ENCODE measurements around the gene ATP2B1. TPM values are rescaled to one million over a fixed set of nuclear protein-coding genes. Genes with fewer than 3 reads are reported as not detected.

Gene ATP2B1
- total and polyA plus RNA-seq, 2 of the 13 experiments (the other 11 are each of a cell fraction or from before 2014, with no cell fraction given): 12.1 to 60.2 TPM

DNA sequence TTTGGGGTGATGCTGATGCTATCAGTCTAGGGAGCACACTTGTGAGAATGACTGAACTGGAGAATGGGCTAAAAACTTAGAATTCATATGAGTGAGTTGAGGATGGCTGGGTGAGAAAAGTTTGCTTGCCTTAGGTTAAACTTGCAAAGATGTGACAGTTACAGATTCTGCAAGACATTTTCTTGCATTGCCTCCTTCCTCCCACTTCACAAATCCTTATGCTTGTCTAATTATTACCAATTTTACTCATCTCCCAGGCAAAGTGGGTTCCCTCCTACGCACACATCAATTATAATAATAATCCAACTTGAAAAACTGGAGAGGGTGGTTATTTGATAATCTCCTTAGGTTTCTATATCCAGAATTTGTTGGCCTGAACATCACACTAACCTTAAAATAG is 50.9 kb downstream of the ATP2B1 start:
- no peak overlapping the region for H3K4me3 ChIP-seq (replicated peaks in 1 of 3; ENCODE audit: insufficient read depth in 1 of 3, low read depth in 2 of 3, low read length in 3 of 3)
- no TSS peak for BruUV-seq (replicated peaks)
- H3K9ac ChIP-seq (ENCODE audit: insufficient read depth, low read depth, low read length): no peak overlapping the region
- no peak overlapping the region for H3K27ac ChIP-seq (ENCODE audit: extremely low read length, insufficient read depth, low read length)
- H3K79me2 ChIP-seq (ENCODE audit: insufficient read depth, low read length): peaks cover 56% of the 10 kb centered on the region
- H3K9me3 ChIP-seq (ENCODE audit: low read length): no peaks in the 10 kb centered on the region
- no peak overlapping the region for H2AFZ ChIP-seq (ENCODE audit: low read length)
- no peak for FAIRE-seq
- H3K4me1 ChIP-seq (ENCODE audit: insufficient read depth, low read length): peaks cover 21% of the 10 kb centered on the region
- POLR2A ChIA-PET: no interaction called here
- TF ChIP-seq FOSL2 (CRISPR knock-in tag; IDR thresholded peaks at IDR 0.05) (no peak), MAFG (CRISPR knock-in tag; IDR thresholded peaks at IDR 0.05) (no peak), TEAD2 (CRISPR knock-in tag; IDR thresholded peaks at IDR 0.05) (no peak)
- TF ChIP-seq, protein P1, sequence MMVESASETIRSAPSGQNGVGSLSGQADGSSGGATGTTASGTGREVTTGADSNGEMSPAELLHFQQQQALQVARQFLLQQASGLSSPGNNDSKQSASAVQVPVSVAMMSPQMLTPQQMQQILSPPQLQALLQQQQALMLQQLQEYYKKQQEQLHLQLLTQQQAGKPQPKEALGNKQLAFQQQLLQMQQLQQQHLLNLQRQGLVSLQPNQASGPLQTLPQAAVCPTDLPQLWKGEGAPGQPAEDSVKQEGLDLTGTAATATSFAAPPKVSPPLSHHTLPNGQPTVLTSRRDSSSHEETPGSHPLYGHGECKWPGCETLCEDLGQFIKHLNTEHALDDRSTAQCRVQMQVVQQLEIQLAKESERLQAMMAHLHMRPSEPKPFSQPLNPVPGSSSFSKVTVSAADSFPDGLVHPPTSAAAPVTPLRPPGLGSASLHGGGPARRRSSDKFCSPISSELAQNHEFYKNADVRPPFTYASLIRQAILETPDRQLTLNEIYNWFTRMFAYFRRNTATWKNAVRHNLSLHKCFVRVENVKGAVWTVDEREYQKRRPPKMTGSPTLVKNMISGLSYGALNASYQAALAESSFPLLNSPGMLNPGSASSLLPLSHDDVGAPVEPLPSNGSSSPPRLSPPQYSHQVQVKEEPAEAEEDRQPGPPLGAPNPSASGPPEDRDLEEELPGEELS (CRISPR knock-in tag; IDR thresholded peaks at IDR 0.05): no peak
- H3K4me2 ChIP-seq (ENCODE audit: low read depth, low read length): no peak overlapping the region
- H3K36me3 ChIP-seq (replicated peaks in 1 of 2; ENCODE audit: control insufficient read depth in 1 of 2, insufficient read depth in 2 of 2, low read length in 2 of 2): no peaks in the 10 kb centered on the region; a peak in 1 of 5 replicates
- ATAC-seq: no peak
- no peak for DNase-seq (ENCODE audit: low spot score)
- peaks cover 3% of the 10 kb centered on the region; the same call in 1 of the 2 replicates for H4K20me1 ChIP-seq (ENCODE audit: insufficient read depth, low read length)
- intact Hi-C loops (cut with micrococcal nuclease; ENCODE audit: unreplicated experiment): no loop called here
- CTCF ChIA-PET (ENCODE audit: low intra/inter-chr PET ratio, low total read pairs): no interaction called here
- in situ Hi-C loops (cut with HindIII; ENCODE audit: extremely low pct_ligation_motif_present, low pct_unique_long_range_greater_than_20kb): no loop called here
- 97% methylated on average over 1 of the region's 1 CpG for WGBS (ENCODE audit: low lambda C conversion rate)
- H3K27me3 ChIP-seq (ENCODE audit: control insufficient read depth in 1 of 2, insufficient read depth in 2 of 2, low read length in 2 of 2): no peaks in the 10 kb centered on the region

DNA sequence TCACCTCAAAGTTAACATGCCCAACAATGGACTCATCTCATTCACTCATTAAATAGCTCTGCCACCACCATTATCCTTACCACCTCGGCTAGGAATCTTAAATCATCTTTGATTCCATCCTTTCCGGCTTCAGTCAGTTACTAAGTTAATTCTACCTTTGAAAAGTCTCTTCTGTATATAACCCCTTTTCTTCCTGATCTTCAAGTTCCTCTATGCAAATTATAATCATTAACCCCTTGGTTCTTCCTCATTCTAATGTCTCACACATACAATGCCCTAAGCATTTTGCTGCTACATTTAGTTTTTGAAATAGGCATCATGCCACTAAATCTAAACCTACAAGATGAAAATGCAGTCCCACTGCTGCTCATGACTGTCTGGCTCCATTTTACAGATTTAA is 51.6 kb downstream of the ATP2B1 start:
- no TSS peak for BruUV-seq (replicated peaks)
- no peaks in the 10 kb centered on the region for H3K9me3 ChIP-seq (ENCODE audit: low read length)
- ATAC-seq (no peak), FAIRE-seq (no peak), DNase-seq (ENCODE audit: low spot score) (no peak)
- H3K27ac ChIP-seq (ENCODE audit: extremely low read length, insufficient read depth, low read length): no peak overlapping the region
- CTCF ChIA-PET (ENCODE audit: low intra/inter-chr PET ratio, low total read pairs): no interaction called here
- TF ChIP-seq, protein P2, sequence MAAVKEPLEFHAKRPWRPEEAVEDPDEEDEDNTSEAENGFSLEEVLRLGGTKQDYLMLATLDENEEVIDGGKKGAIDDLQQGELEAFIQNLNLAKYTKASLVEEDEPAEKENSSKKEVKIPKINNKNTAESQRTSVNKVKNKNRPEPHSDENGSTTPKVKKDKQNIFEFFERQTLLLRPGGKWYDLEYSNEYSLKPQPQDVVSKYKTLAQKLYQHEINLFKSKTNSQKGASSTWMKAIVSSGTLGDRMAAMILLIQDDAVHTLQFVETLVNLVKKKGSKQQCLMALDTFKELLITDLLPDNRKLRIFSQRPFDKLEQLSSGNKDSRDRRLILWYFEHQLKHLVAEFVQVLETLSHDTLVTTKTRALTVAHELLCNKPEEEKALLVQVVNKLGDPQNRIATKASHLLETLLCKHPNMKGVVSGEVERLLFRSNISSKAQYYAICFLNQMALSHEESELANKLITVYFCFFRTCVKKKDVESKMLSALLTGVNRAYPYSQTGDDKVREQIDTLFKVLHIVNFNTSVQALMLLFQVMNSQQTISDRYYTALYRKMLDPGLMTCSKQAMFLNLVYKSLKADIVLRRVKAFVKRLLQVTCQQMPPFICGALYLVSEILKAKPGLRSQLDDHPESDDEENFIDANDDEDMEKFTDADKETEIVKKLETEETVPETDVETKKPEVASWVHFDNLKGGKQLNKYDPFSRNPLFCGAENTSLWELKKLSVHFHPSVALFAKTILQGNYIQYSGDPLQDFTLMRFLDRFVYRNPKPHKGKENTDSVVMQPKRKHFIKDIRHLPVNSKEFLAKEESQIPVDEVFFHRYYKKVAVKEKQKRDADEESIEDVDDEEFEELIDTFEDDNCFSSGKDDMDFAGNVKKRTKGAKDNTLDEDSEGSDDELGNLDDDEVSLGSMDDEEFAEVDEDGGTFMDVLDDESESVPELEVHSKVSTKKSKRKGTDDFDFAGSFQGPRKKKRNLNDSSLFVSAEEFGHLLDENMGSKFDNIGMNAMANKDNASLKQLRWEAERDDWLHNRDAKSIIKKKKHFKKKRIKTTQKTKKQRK (IDR thresholded peaks at IDR 0.05; ENCODE audit: low read length): no peak
- TF ChIP-seq MIER3 (CRISPR knock-in tag; IDR thresholded peaks at IDR 0.05; ENCODE audit: borderline replicate concordance) (no peak), ATF7 (IDR thresholded peaks at IDR 0.05) (no peak), ATF7 (CRISPR knock-in tag; IDR thresholded peaks at IDR 0.05) (no peak), EED (CRISPR knock-in tag; IDR thresholded peaks at IDR 0.05) (no peak), YEATS4 (CRISPR knock-in tag; IDR thresholded peaks at IDR 0.05; ENCODE audit: borderline replicate concordance) (no peak), HCFC1 (IDR thresholded peaks at IDR 0.05; ENCODE audit: low read depth, low read length) (no peak)
- intact Hi-C loops (cut with micrococcal nuclease; ENCODE audit: unreplicated experiment) (no loop called here), in situ Hi-C loops (cut with HindIII; ENCODE audit: extremely low pct_ligation_motif_present, low pct_unique_long_range_greater_than_20kb) (no loop called here)
- POLR2A ChIA-PET: no interaction called here
- no peak overlapping the region for H3K4me3 ChIP-seq (replicated peaks in 1 of 3; ENCODE audit: insufficient read depth in 1 of 3, low read depth in 2 of 3, low read length in 3 of 3)
- H3K4me1 ChIP-seq (ENCODE audit: insufficient read depth, low read length): peaks cover 21% of the 10 kb centered on the region
- no peaks in the 10 kb centered on the region for H3K27me3 ChIP-seq (ENCODE audit: control insufficient read depth in 1 of 2, insufficient read depth in 2 of 2, low read length in 2 of 2)
- H3K9ac ChIP-seq (ENCODE audit: insufficient read depth, low read depth, low read length): no peak overlapping the region
- H3K4me2 ChIP-seq (ENCODE audit: low read depth, low read length): no peak overlapping the region
- H2AFZ ChIP-seq (ENCODE audit: low read length): no peak overlapping the region
- H4K20me1 ChIP-seq (ENCODE audit: insufficient read depth, low read length): peaks cover 3% of the 10 kb centered on the region; the same call in 1 of the 2 replicates
- H3K79me2 ChIP-seq (ENCODE audit: insufficient read depth, low read length): peaks cover 51% of the 10 kb centered on the region
- 97% methylated on average over 2 of the region's 2 CpGs for WGBS (ENCODE audit: low lambda C conversion rate)
- H3K36me3 ChIP-seq (replicated peaks in 1 of 2; ENCODE audit: control insufficient read depth in 1 of 2, insufficient read depth in 2 of 2, low read length in 2 of 2): no peaks in the 10 kb centered on the region; a peak in 1 of 5 replicates
